T-cell (primary cell): ENCODE measurements around the gene SAMD15. TPM values are rescaled to one million over a fixed set of nuclear protein-coding genes. Genes with fewer than 3 reads are reported as not detected.

Experiments
- ATAC-seq, 4 experiments: fragments of 200-7000 bp in 3 of 4; fragments of 150-1000 bp in 1 of 4; cut with Tn5 transposase; replicated peaks in 1 of 4; 1 replicate in 3 of 4; 2 replicates in 1 of 4; pipeline ENCODE4 v1.10.0; 2021; ENCODE audit warnings: moderate library complexity in 3 of 4, mild to moderate bottlenecking in 2 of 4, moderate number of reproducible peaks in 1 of 4
- CTCF ChIA-PET, 2 donors: fragments of 300-600 bp; sonication (Branson Sonifier 250); formaldehyde crosslinking; loops; one replicate each; lab custom pipeline; 2022; ENCODE audit warnings: antibody characterized with exemption in 2 of 2; lab: Charles Lee
- POLR2A ChIA-PET, 2 donors: fragments of 300-600 bp; sonication (Branson Sonifier 250); formaldehyde crosslinking; loops; one replicate each; lab custom pipeline; 2022; ENCODE audit warnings: antibody characterized with exemption in 2 of 2; lab: Charles Lee
- DNase-seq, 35 experiments: peaks; one replicate each; pipeline versions ENCODE4 v3.0.0 to v3.0.0-alpha.2; 2013 to 2023
- H3K27ac ChIP-seq: one replicate; pipeline ENCODE4 v1.5.1; 2013; ENCODE audit warnings: low read length
- H3K27me3 ChIP-seq, 2 experiments: replicated peaks in 1 of 2; 1 replicate in 1 of 2; 2 replicates in 1 of 2; pipeline versions ENCODE4 v1.6.1 to v1.7.0; 2013; ENCODE audit warnings: low read length in 1 of 2, mixed read lengths in 1 of 2; ENCODE audit not compliant: control insufficient read depth in 2 of 2, insufficient read depth in 2 of 2; ENCODE audit errors: extremely low read depth in 1 of 2
- H3K36me3 ChIP-seq, 2 donors: 1 replicate in 1 of 2; 2 replicates in 1 of 2; pipeline versions ENCODE4 v1.6.1 to v1.7.0; 2013; ENCODE audit warnings: low read length in 1 of 2; ENCODE audit not compliant: control insufficient read depth in 2 of 2, insufficient read depth in 1 of 2; ENCODE audit errors: extremely low read depth in 1 of 2
- H3K4me1 ChIP-seq, 2 experiments: 1 replicate in 1 of 2; 2 replicates in 1 of 2; pipeline versions ENCODE4 v1.6.1 to v1.7.0; 2013; ENCODE audit warnings: low read length in 2 of 2, mixed read lengths in 1 of 2; ENCODE audit not compliant: insufficient read depth in 2 of 2, control insufficient read depth in 1 of 2; ENCODE audit errors: extremely low read depth in 1 of 2
- H3K4me3 ChIP-seq, 2 donors: 1 replicate in 1 of 2; 2 replicates in 1 of 2; pipeline versions ENCODE4 v1.5.1 to v1.7.0; 2013; ENCODE audit warnings: mild to moderate bottlenecking in 2 of 2, low read length in 1 of 2, moderate library complexity in 1 of 2; ENCODE audit not compliant: control insufficient read depth in 1 of 2; ENCODE audit errors: extremely low read depth in 1 of 2
- H3K9me3 ChIP-seq: 2 replicates; pipeline ENCODE4 v1.7.0; 2013
- H3K27ac Mint-ChIP-seq, 2 donors: one replicate each; pipeline ENCODE4 v1.8.0; 2020 to 2021; ENCODE audit warnings: mild to moderate bottlenecking in 2 of 2, mixed read lengths in 2 of 2
- H3K27me3 Mint-ChIP-seq, 2 donors: one replicate each; pipeline ENCODE4 v1.8.0; 2021 to 2022; ENCODE audit warnings: mixed read lengths in 2 of 2
- H3K36me3 Mint-ChIP-seq: one replicate; pipeline ENCODE4 v1.8.0; 2021; ENCODE audit warnings: mixed read lengths
- H3K4me1 Mint-ChIP-seq, 3 donors: one replicate each; pipeline ENCODE4 v1.8.0; 2020 to 2022; ENCODE audit warnings: mixed read lengths in 3 of 3, mild to moderate bottlenecking in 1 of 3
- H3K4me3 Mint-ChIP-seq, 3 donors: one replicate each; pipeline ENCODE4 v1.8.0; 2020 to 2022; ENCODE audit warnings: mild to moderate bottlenecking in 3 of 3, mixed read lengths in 3 of 3, moderate library complexity in 3 of 3
- H3K9me3 Mint-ChIP-seq, 3 donors: one replicate each; pipeline ENCODE4 v1.8.0; 2020 to 2022; ENCODE audit warnings: mixed read lengths in 3 of 3
- WGBS: methylation state at CpG from one replicate; pipeline ENCODE4 v1.1.5; 2013; ENCODE audit warnings: missing lambda C conversion rate; ENCODE audit not compliant: insufficient coverage; 5-methylcytosine and 5-hydroxymethylcytosine counted together
- total RNA-seq, 35 experiments: library from RNA in 6 of 35; stranded (reverse) in 6 of 35; fragments of 120-200 nt in 1 of 35; gene quantifications; one replicate each; pipeline versions ENCODE4 v1.2.1 to v1.2.4 and lab custom pipeline; 2013 to 2026

SAMD15 gene
- total RNA-seq, 5 donors from 2014 or later (not counting 1 experiment from before 2014, with no cell fraction given): 0.15 to 0.75 (median 0.33) TPM; not detected in 1

- CTCF ChIA-PET: no interaction called here
- Histone ChIP-seq H3K9me3 (no peaks in the 10 kb centered on the region), H3K36me3 (no peaks in the 10 kb centered on the region), H3K27ac (no peak overlapping the region), H3K4me3 (no peak overlapping the region), H3K4me1 (peaks cover 8 to 17% of the 10 kb centered on the region in 2 experiments), H3K27me3 (no peaks in the 10 kb centered on the region)
- Mint-ChIP-seq H3K27ac (no peak overlapping the region), H3K27me3 (no peaks in the 10 kb centered on the region), H3K4me3 (no peak overlapping the region), H3K9me3 (no peaks in the 10 kb centered on the region), H3K4me1 (peaks cover 26 to 28% (median 26%) of the 10 kb centered on the region in 3 donors), H3K36me3 (peaks cover 3% of the 10 kb centered on the region)
- ATAC-seq (no peak), DNase-seq (no peak)
- 83% methylated on average over 4 of the region's 6 CpGs for WGBS
- POLR2A ChIA-PET: no interaction called here
Measured at GRCh38 chr14:77378701-77379100, 1.5 kb downstream of the SAMD15 start.

DNA sequence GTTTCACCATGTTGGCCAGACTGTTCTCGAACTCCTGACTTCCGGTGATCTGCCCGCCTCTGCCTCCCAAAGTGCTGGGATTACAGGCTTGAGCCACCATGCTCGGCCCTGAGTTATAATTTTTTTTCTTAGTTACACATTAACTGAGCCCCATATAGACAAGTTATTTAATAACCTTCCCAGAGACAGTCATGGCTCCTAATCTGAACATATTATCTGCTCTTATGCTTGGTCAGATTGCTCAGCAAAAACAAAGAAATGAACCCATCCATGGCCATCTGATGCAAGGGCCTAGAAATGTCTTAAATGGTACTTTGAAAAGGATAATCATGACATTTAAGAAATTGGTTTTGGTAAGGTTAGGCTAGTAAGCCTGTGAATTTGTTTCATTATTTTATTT lies 13.0 kb downstream of the SAMD15 start:
- ATAC-seq (no peak), DNase-seq (no peak)
- H3K4me3 Mint-ChIP-seq: no peak overlapping the region
- WGBS: 82% methylated on average over 2 of the region's 4 CpGs
- no peaks in the 10 kb centered on the region for H3K4me1 Mint-ChIP-seq
- no peak overlapping the region for H3K27ac Mint-ChIP-seq
- Histone ChIP-seq H3K27ac (no peak overlapping the region), H3K4me3 (no peak overlapping the region), H3K4me1 (no peaks in the 10 kb centered on the region), H3K36me3 (no peaks in the 10 kb centered on the region), H3K27me3 (no peaks in the 10 kb centered on the region), H3K9me3 (no peaks in the 10 kb centered on the region)
- ChIA-PET CTCF (no interaction called here), POLR2A (no interaction called here)
- no peaks in the 10 kb centered on the region for H3K9me3 Mint-ChIP-seq
- no peaks in the 10 kb centered on the region for H3K27me3 Mint-ChIP-seq
- H3K36me3 Mint-ChIP-seq: no peaks in the 10 kb centered on the region

DNA sequence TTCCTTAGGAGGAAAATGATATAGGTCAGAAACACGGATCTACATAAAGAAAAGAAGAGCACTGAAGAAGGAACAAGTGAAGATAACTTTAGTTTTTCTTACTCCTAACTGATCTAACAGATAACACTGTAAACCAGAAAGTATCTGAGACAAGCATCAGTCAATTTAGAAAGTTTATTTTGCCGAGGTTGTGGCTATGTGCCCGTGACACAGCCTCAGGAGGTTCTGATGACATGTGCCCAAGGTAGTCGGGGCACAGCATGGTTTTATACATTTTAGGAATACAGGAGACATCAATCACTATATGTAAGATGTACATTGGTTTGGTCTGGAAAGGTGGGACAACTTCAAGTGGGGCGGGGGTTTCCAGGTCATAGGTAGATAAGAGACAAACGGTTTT lies 23.0 kb downstream of the SAMD15 start:
- 100% methylated on average over 1 of the region's 6 CpGs for WGBS
- H3K36me3 Mint-ChIP-seq: peaks cover 7% of the 10 kb centered on the region
- no peaks in the 10 kb centered on the region for H3K9me3 Mint-ChIP-seq

DNA sequence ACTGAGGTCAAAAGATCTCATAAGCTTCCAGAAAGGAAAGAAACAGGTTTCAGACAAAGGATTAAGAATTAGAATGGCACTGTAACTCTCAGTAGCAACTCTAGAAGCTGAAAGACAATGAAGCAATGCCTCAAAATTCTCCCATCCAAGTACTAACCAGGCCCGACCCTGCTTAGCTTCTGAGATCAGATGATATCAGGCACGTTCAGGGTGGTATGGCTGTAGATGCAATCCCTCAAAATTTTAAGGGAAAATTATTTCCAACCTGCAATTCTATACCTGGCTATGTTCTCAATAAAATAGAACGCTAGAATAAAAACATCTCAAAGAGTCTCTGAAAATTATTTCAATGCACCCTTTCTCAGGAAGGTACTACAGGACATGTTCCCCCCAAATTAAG lies 26.6 kb downstream of the SAMD15 start:
- Histone ChIP-seq H3K9me3 (no peaks in the 10 kb centered on the region), H3K36me3 (no peaks in the 10 kb centered on the region), H3K27ac (no peak overlapping the region), H3K4me3 (no peak overlapping the region), H3K27me3 (no peaks in the 10 kb centered on the region), H3K4me1 (no peaks in the 10 kb centered on the region)
- Mint-ChIP-seq H3K4me3 (no peak overlapping the region), H3K27ac (no peak overlapping the region), H3K36me3 (peaks cover 3% of the 10 kb centered on the region), H3K4me1 (peaks cover 12 to 16% (median 15%) of the 10 kb centered on the region in 3 donors), H3K9me3 (no peaks in the 10 kb centered on the region), H3K27me3 (no peaks in the 10 kb centered on the region)
- CTCF ChIA-PET: no interaction called here
- DNase-seq (no peak), ATAC-seq (no peak)
- POLR2A ChIA-PET: no interaction called here
- WGBS: no CpG with 5 or more reads among the region's 3 CpGs

More for the DNA sequence above, 23.0 kb downstream of the SAMD15 start:
- DNase-seq (no peak), ATAC-seq (no peak)
- no peaks in the 10 kb centered on the region for H3K27me3 Mint-ChIP-seq
- H3K27ac Mint-ChIP-seq: no peak overlapping the region
- Histone ChIP-seq H3K4me1 (no peaks in the 10 kb centered on the region), H3K36me3 (no peaks in the 10 kb centered on the region), H3K27me3 (no peaks in the 10 kb centered on the region), H3K9me3 (no peaks in the 10 kb centered on the region), H3K4me3 (no peak overlapping the region), H3K27ac (no peak overlapping the region)
- no peak overlapping the region for H3K4me3 Mint-ChIP-seq
- POLR2A ChIA-PET: interaction anchor here in 1 of 2 donors (0.7 kb wide), 1 partner anchor 11 kb away, joined by 6 read pairs; no protein-coding TSS in a partner anchor
- CTCF ChIA-PET: no interaction called here
- H3K4me1 Mint-ChIP-seq: no peaks in the 10 kb centered on the region

- no peaks in the 10 kb centered on the region for H3K27me3 ChIP-seq
- ChIA-PET POLR2A (no interaction called here), CTCF (interaction anchor here in 1 of 2 donors (0.6 kb wide), 1 partner anchor 70 kb away, joined by 3 read pairs; no protein-coding TSS in a partner anchor)
- Mint-ChIP-seq H3K9me3 (no peaks in the 10 kb centered on the region), H3K27ac (no peak overlapping the region), H3K4me3 (no peak overlapping the region), H3K27me3 (no peaks in the 10 kb centered on the region), H3K4me1 (peaks cover 12 to 16% (median 15%) of the 10 kb centered on the region in 3 donors), H3K36me3 (peaks cover 3% of the 10 kb centered on the region)
- H3K4me1 ChIP-seq: no peaks in the 10 kb centered on the region
- no peak for ATAC-seq
- no peak overlapping the region for H3K27ac ChIP-seq
- no peaks in the 10 kb centered on the region for H3K9me3 ChIP-seq
- H3K4me3 ChIP-seq: no peak overlapping the region
- H3K36me3 ChIP-seq: no peaks in the 10 kb centered on the region
- no CpG with 5 or more reads among the region's 3 CpGs for WGBS
- no peak for DNase-seq
Measured at GRCh38 chr14:77406086-77406485, 28.9 kb downstream of the SAMD15 start.

DNA sequence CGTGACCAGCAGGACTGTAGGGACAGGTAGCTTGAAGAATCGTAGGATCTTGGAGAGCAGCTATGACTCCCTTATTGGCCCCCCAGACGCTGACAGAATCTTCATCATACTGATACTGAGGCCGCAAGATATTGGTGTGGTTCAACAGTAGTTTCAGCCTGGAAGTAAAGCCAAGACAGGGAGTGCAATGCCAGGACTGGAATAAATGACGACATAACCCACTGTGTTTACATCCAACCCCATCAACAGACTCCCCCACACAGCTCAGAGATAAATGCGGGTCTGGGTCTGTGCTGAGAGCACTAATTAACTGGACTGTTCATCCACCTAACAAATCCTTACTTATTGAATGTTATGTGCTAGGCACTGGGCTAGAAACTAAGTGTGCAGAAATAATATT lies 29.5 kb downstream of the SAMD15 start:
- no peaks in the 10 kb centered on the region for H3K9me3 ChIP-seq
- CTCF ChIA-PET: no interaction called here
- peaks cover 2% of the 10 kb centered on the region for H3K36me3 Mint-ChIP-seq
- H3K27ac ChIP-seq: no peak overlapping the region
- no peak overlapping the region for H3K4me3 ChIP-seq
- ATAC-seq (no peak), DNase-seq (no peak)
- no peaks in the 10 kb centered on the region for H3K4me1 ChIP-seq
- POLR2A ChIA-PET: no interaction called here
- H3K27me3 ChIP-seq: no peaks in the 10 kb centered on the region
- H3K36me3 ChIP-seq: no peaks in the 10 kb centered on the region
- H3K4me3 Mint-ChIP-seq: no peak overlapping the region
- peaks cover 12 to 16% (median 15%) of the 10 kb centered on the region in 3 donors for H3K4me1 Mint-ChIP-seq
- WGBS: 51% methylated on average over 2 of the region's 6 CpGs
- H3K27ac Mint-ChIP-seq: no peak overlapping the region
- no peaks in the 10 kb centered on the region for H3K9me3 Mint-ChIP-seq
- no peaks in the 10 kb centered on the region for H3K27me3 Mint-ChIP-seq

- H3K9me3 ChIP-seq: no peaks in the 10 kb centered on the region
- H3K9me3 Mint-ChIP-seq: no peaks in the 10 kb centered on the region
- DNase-seq: no peak
- H3K27me3 Mint-ChIP-seq: no peaks in the 10 kb centered on the region
- no peak overlapping the region for H3K4me3 Mint-ChIP-seq
- no peak overlapping the region for H3K27ac ChIP-seq
- H3K27me3 ChIP-seq: no peaks in the 10 kb centered on the region
- no peak overlapping the region for H3K27ac Mint-ChIP-seq
- no peak for ATAC-seq
- H3K36me3 Mint-ChIP-seq: no peaks in the 10 kb centered on the region
- WGBS: 78% methylated on average over 1 of the region's 2 CpGs
- H3K4me3 ChIP-seq: no peak overlapping the region
- no peaks in the 10 kb centered on the region for H3K36me3 ChIP-seq
- POLR2A ChIA-PET: no interaction called here
- no peaks in the 10 kb centered on the region for H3K4me1 ChIP-seq
- CTCF ChIA-PET: no interaction called here
- peaks cover 12 to 16% (median 15%) of the 10 kb centered on the region in 3 donors for H3K4me1 Mint-ChIP-seq
Measured at GRCh38 chr14:77407158-77407557, 30.0 kb downstream of the SAMD15 start.
